HG03439 (cell line): ENCODE data around the gene B4GAT1.
A peak's percentile ranks its signal among the peaks of the same experiment; 100 is the strongest.
"Not testable (repeated sequence)": the region's sequence is repeated elsewhere in the genome, so short reads cannot be mapped to it uniquely, and the experiment has no call there.

Experiments
- ATAC-seq: cut with Tn5 transposase; IDR thresholded peaks from one replicate; pipeline ENCODE4 v1.9.1; 2021; ENCODE audit warnings: mild to moderate bottlenecking, moderate library complexity; ENCODE audit not compliant: unreplicated experiment

The B4GAT1 gene

DNA sequence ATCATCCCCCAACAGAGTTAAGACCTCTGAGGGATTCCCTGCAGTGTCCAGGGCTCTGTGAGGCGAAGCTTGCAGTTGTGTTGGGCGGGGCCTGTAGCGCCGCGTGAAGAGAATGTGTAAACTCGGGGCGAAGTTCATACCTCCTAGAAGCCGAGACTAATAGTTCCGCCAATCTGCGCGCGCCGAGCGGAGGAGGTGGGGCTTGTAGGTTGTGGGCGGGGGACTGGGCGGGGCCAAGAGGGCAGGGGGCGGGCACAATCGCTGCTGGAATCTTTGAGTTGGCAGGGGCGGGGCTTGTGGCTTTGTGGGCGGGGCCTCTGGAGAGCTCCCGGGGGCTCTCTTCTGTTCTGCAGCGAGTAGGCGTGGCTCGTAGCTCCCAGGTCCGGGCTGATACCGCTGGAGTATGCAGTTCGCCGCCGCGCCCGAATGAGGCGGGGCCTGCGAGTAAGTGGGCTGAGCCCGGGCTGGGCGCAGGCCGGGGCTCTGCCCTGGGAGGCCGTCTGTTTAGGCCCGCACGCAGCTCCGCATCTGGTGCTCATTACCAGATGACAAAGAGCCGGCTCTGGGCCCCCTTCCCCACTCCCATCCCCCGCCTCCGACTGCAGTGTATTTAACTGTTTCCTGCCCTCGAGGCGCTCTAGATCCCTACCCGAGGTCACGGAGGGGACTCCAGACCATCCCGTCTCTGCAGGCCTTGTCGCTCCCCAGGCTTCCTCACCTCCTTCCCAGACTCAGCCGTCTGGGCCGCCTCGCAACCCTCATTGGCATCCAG is 34.7 kb downstream of the B4GAT1 start:
- ATAC-seq, result peak; percentile 46

DNA sequence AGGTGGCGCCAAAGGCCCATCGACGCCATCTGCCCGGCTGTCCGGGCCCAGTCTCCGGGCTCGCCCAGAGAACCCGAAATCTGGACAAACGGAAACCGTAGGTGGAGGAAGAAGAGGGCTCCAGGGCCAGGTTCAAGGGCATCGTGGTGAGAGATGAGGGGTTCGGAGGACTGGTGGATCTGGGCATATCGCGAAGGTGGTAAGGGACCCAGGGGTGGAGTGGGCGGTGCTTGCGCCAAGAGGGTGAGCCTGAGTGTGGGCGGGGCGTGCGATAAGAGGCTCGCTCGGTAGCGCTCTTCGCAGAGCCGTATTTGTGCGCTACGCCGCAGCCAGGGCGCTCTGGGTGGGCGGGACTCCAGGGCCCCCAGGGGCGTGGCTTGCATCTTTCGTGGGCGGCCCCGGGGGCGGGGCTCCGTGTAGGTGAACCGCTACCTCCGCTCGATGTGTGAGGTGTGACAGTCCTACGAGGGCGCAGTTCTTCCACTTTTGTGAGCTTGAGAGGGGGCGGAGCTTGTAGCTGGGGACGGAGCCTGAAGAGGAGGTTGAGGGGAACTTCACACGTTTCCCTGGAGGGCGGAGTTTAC is 35.4 kb downstream of the B4GAT1 start:
- ATAC-seq, result peak; percentile 70

GRCh38 chr11:66311470-66311964 is 35.9 kb downstream of the B4GAT1 start:
- peak; percentile 2 for ATAC-seq

DNA sequence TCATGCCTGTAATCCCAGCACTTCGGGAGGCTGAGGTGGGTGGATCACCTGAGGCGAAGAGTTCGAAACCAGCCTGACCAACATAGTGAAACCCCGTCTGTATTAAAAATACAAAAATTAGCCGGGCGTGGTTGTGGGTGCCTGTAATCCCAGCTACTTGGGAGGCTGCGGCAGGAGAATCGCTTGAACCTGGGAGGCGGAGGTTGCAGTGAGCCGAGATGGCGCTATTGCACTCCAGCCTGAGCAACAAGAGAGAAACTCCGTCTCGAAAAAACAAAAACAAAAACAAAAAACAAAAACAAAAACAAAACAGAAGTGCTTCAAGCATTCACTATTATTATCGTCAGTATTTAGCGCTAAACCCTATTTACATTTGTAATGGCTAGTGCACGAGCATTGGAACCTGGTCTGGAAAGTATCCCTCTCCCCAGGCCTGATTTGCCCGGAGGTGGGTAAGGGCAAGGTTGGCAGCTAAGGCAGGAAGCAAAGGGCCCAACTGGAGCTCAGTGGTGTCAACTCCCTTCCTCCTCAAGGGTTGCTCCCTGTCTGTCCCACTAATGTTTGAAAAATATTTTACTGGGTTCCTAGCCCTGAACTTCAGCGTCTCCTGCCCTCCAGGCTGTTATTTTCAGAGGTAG is 36.5 kb downstream of the B4GAT1 start:
- not testable (repeated sequence) for ATAC-seq

- ATAC-seq, result no peak
These were observed 37.1 kb downstream of the B4GAT1 start for GRCh38 chr11:66310324-66310723.

DNA sequence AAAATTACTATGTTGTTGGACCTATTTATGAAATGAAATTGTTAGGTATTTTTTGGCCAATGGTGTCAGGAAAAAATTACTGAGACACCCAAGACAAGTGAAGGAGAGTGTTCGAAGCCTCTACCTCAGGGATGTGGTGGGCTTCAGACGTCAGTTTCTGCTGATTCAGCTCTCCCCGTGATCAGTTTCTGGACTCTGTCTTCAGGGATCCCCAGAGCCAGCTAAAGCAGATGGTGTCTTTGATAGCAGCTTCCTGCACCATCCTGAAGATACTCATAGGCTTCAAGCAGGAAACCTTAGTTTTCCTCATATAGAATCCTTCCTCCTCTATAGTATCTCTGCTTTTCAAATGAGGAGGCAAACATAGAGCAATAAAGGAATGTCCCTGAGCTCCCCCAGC is 38.0 kb downstream of the B4GAT1 start:
- ATAC-seq, result no peak

- ATAC-seq, result no peak
These were observed 44.8 kb downstream of the B4GAT1 start for GRCh38 chr11:66302656-66303055.

- no peak for ATAC-seq
These were observed 48.2 kb downstream of the B4GAT1 start for GRCh38 chr11:66299186-66299585.

DNA sequence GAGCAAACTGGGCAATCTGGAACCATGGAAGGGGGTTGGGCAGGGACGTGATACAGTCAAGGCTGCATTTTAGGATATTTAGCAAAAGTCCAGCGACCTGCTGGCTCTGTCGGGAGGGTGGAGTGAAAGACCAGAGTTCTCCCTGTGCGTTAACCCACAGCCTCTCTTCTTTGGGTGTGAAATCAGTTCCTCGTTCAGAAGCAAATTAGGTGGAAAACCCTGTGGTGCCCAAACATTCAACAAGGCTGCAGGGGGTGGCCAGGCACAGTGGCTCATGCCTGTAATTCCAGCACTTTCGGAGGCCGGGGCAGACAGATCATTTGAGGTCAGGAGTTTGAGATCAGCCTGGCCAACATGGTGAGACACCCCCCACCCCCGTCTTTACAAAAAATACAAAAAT is 49.8 kb downstream of the B4GAT1 start:
- ATAC-seq, result no peak
